ENCODE results near the gene MTHFD2.
"Not testable (repeated sequence)": the region's sequence is repeated elsewhere in the genome, so short reads cannot be mapped to it uniquely, and the experiment has no call there.

Gene MTHFD2

GRCh38 chr2:74229865-74230264 is 31.4 kb downstream of the MTHFD2 start:
- DNase-seq (ENCODE audit: low spot score), result not testable (repeated sequence)

DNA sequence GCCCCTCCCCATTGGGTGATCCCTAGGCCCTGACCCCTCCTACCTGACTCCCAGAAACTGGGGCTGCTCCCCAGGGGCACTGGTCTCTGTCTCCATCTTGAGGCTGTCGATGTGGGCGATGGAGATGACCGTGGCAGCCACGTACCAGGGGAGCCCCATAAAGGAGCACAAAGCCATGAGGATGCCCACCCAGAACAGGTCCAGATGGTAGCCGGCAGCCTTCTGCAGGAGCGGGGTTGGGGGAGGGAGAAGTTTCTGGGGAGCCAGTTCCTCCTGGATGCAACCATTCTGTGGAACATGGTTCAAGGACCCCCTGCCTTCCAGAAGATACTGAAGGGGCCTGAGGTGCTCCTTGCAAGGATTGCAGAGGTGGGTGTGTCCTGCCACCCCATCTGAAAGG is 34.0 kb downstream of the MTHFD2 start:
- DNase-seq (ENCODE audit: low spot score), result no peak

DNA sequence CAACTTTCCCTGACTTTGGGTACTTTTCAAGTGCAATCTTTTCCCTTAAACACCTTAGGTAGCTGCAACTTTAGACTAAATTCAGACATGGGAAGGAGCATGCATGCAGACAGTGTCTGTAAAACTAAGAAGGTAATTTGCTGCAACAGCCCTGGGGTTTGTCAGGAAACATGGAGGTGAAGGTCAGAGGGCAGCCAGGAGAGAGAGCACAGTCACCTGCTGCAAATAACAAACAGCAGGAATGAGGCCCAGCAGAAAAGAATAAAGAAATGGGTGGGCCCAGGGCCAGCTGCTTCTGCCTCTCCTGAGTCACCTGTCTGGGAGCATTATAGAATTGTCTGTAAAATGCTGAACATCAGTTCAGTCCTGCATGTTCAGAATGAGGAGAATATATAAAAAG is 35.2 kb downstream of the MTHFD2 start:
- DNase-seq (ENCODE audit: low spot score), result no peak

DNA sequence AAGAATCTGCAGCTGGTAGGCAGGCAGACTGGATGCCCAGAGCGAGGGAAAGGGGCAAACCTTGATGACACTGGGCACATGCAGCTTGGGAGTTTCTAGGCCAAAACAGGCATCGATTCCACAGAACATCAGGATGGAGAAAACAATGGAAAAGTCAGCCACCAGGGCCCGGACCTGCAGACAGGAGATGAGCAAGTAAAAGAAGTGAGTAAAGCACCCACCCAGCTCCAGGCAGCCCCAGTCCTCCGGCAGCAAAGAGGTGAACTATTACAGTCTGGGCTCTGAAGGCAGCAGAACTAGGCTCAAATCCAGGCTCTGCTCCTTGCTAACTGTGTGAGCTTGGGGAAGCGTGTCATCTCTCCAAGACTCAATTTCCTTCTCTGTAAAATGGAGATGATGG is 36.6 kb downstream of the MTHFD2 start:
- no peak for DNase-seq (ENCODE audit: low spot score)

GRCh38 chr2:74238879-74239278 is 40.5 kb downstream of the MTHFD2 start:
- DNase-seq (ENCODE audit: low spot score), result peak; percentile 31

DNA sequence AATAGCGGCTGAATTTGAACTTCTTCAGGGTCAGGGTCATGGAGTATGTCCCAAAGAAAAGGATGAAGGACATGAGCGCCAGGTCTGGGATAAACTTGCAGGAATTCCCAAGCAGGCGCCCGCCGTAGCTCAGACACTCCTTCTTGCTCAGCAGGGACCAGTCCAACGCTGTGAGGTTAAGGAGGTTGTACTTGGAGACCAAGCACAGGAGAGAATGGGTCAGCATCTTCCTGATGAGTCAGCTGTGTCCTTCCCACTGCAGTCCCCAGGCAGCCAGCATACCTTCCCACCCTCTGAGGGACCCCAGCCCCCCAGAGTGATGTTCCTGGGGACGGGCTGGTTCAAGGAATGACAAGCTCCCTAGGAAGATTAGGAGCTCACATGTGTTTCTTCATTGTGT is 40.9 kb downstream of the MTHFD2 start:
- DNase-seq (ENCODE audit: low spot score), result no peak

DNA sequence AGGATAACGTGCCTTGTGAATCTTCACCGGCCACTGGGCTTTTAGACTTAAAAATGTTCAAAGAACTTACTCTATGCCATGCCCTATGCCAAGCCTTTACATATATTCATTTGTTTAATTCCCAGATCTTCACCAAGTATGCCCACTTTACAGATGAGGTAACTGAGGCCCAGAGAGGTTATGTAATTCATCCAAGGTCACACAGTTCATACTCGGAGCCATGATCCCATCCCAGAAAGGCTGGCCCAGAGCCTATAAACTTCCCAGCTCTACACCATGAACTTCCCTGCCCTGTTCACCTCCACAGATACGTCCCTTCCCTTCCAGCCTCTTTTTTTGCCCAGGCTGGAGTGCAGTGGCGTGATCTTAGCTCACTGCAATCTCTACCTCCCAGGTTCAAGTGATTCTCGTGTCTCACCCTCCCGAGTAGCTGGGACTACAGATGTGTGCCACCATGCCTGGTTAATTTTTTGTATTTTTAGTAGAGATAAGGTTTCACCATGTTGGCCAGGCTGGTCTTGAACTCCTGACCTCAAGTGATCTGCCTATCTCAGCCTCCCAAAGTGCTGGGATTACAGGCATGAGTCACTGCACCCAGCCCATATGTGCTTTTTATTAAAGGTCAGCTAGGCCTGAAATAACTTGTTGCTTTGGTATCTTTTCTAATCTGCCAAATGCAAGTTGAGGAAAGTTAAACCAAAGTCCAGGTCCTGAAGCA is 44.1 kb downstream of the MTHFD2 start:
- DNase-seq (ENCODE audit: low spot score), result no peak

- DNase-seq (ENCODE audit: low spot score), result no peak
Measured at GRCh38 chr2:74244286-74244685, 45.9 kb downstream of the MTHFD2 start.

GRCh38 chr2:74246496-74247195 is 48.2 kb downstream of the MTHFD2 start:
- no peak for DNase-seq (ENCODE audit: low spot score)

DNA sequence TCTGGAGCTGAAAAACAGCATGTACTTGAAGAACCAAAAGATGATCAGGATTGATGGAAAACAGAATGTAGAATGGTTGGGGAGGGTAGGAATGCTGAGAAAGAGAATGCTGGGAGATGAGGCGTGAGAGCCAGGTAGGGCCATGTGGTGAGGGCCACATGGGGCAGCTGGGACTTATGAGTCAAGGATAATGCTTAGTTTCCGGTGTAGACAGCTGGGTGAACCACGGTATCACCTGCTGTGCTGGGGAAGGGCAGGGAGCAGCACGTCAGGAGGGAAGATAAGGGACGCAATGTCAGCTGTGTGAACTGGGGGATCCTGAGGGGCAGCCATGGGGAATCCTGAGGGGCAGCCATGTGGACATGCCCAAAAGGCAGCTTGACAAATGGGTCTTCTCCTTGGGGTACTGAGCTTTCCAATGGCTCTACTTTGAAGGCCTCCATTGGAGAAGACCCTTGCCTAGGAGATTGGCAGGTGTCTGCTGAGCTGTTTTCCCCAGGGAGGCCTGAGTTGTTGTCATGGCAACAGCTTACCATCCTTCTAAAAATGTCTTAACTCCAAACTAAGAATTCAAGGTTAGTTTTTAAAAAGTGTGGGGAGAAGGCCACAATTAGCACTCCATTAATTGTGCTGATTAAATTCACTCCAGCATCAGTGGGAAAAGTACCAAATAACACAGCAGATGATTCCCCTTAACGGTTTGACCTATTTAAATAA is 51.1 kb downstream of the MTHFD2 start:
- no peak for DNase-seq (ENCODE audit: low spot score)

DNA sequence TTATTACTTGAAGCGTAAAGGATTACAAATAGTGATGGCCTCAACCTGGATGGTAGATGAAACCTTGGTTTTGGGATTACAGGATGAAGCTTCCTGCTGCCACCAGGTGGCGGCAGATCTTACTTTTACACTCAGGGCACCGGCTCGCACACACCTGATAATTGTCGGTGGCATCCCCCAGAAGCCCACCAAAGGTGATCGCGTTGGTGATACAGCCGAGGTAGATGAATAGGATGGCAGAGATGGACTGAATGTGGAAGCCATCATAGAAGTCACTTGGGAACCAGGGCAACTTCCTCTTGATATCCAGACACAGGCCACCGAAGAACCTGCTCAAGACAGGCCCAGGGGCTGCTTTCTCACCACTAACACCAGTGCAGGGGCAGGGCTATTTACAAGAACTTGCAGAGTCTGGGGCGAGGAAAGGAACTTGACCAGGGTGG is 51.8 kb downstream of the MTHFD2 start:
- DNase-seq (ENCODE audit: low spot score), result peak; percentile 74

- DNase-seq (ENCODE audit: low spot score), result no peak
Measured at GRCh38 chr2:74252036-74252435, 53.6 kb downstream of the MTHFD2 start.

GRCh38 chr2:74252862-74253261 is 54.4 kb downstream of the MTHFD2 start:
- no peak for DNase-seq (ENCODE audit: low spot score)

- no peak for DNase-seq (ENCODE audit: low spot score)
Measured at GRCh38 chr2:74253306-74253970, 55.0 kb downstream of the MTHFD2 start.

- DNase-seq (ENCODE audit: low spot score), result no peak
Measured at GRCh38 chr2:74253971-74254310, 55.5 kb downstream of the MTHFD2 start.

- DNase-seq (ENCODE audit: low spot score), result no peak
Measured at GRCh38 chr2:74255660-74256213, 57.3 kb downstream of the MTHFD2 start.

DNA sequence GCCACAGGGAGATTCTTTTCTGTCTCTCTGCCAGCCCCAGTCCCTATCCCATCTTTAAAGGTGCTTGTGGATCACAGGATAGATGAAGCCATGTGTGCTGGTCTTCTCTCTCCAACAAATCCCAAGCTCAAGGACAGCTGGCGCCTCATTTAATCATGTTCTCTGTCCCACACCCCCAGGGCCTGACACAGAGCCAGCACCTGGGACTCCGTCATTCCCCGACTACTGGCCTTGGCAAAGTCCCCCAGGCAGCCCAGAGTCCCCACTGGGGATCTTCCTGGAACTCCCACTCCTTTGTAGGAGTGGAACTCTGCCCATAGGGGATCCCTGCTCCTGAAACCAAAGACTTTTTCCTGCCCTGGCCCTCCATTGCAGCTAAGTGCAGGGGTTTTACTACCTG is 60.8 kb downstream of the MTHFD2 start:
- no peak for DNase-seq (ENCODE audit: low spot score)

GRCh38 chr2:74259733-74260132 is 61.3 kb downstream of the MTHFD2 start:
- DNase-seq (ENCODE audit: low spot score), result no peak

GRCh38 chr2:74260495-74260894 is 62.1 kb downstream of the MTHFD2 start:
- no peak for DNase-seq (ENCODE audit: low spot score)

DNA sequence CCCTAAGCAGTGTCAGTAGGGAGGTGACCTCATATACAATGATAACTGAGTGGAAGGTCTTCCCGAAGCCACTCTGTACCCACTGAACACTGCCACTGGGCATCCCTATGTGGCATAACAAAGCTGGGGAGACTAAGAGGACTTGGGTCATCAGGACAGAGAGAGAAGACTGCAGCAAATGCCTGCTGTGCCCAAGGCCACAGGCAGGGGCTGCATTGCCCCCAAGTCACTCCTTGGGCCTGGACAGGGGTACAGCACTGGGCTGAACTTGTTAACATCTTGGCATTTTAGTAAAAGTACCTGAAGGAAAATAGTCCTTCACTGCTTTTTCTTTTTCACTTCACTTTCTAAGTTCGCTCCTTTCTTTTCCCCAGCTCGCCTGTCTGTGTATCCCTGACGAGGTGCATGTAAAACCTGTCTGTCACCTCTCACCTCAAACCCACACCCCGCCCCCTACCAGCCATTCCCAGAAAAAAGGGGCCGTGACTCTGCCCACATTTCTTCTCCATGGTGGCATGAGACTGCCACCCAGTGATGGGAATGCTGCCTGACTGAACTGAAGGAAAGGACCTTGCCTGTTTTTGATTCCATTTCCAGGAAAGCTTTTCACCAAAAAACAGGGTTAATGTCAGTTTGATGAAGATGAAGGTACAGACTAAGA is 62.9 kb downstream of the MTHFD2 start:
- peak; percentile 47 for DNase-seq (ENCODE audit: low spot score)

GRCh38 chr2:74262681-74263080 is 64.3 kb downstream of the MTHFD2 start:
- no peak for DNase-seq (ENCODE audit: low spot score)

GRCh38 chr2:74264281-74264680 is 65.9 kb downstream of the MTHFD2 start:
- no peak for DNase-seq (ENCODE audit: low spot score)

Measured in AG08396 (cell line).